Activated naive CD4-positive, alpha-beta T cell treated with anti-CD3 and anti-CD28 coated beads, Interleukin-2, amount 10 ng/mL, durations not matched to agents 7 days and 5 days (primary cell): ENCODE measurements around the gene PNPO.

Experiments used
- CTCF ChIA-PET: fragments of 350-600 bp; sonication (Branson Sonifier 250); formaldehyde crosslinking; loops from one replicate; lab custom pipeline; 2021; ENCODE audit warnings: antibody characterized with exemption; lab: Charles Lee
- DNase-seq: peaks from one replicate; pipeline ENCODE4 v3.0.0-alpha.2; 2020
- H3K27ac Mint-ChIP-seq: one replicate; pipeline ENCODE4 v1.8.0; 2021; ENCODE audit warnings: mild to moderate bottlenecking, moderate library complexity, mixed read lengths
- H3K27me3 Mint-ChIP-seq: one replicate; pipeline ENCODE4 v1.8.0; 2021; ENCODE audit warnings: mild to moderate bottlenecking, mixed read lengths
- H3K36me3 Mint-ChIP-seq: one replicate; pipeline ENCODE4 v1.8.0; 2021; ENCODE audit warnings: mixed read lengths
- H3K4me1 Mint-ChIP-seq: one replicate; pipeline ENCODE4 v1.8.0; 2021; ENCODE audit warnings: mixed read lengths
- H3K4me3 Mint-ChIP-seq: one replicate; pipeline ENCODE4 v1.8.0; 2021; ENCODE audit warnings: mild to moderate bottlenecking, moderate library complexity, mixed read lengths
- H3K9me3 Mint-ChIP-seq: one replicate; pipeline ENCODE4 v1.8.0; 2021; ENCODE audit warnings: mixed read lengths

The PNPO gene

DNA sequence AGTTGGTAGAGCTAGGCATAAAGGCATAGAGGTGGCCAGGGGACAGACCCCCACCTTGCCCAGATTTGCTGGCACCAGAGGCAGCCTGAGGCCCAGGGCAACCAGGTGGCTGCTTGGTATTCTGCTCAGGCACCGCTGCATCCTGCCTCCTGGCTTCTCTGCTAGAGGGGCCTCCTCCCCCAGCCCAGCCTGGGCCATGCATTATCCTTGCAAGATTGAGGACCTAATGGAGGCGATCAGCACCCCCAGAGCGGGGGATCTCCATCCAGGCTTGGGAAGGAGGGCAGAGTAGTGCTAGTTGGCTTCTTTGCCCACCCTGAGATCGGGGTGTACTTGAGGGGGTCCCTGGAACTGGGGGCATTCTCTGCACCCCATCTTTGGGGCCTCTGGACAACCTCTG is 53.4 kb downstream of the PNPO start:
- CTCF ChIA-PET: interaction anchor here (1.4 to 2.1 kb wide), 3 partner anchors 16 to 24 kb away, joined by 3 to 6 read pairs (median 3); partner anchors contain the start of gene CDK5RAP3
- Mint-ChIP-seq H3K36me3 (no peaks in the 10 kb centered on the region), H3K9me3 (no peaks in the 10 kb centered on the region), H3K27ac (no peak overlapping the region), H3K4me3 (no peak overlapping the region), H3K27me3 (peaks cover 48% of the 10 kb centered on the region), H3K4me1 (peaks cover 6% of the 10 kb centered on the region)
- DNase-seq: no peak

DNA sequence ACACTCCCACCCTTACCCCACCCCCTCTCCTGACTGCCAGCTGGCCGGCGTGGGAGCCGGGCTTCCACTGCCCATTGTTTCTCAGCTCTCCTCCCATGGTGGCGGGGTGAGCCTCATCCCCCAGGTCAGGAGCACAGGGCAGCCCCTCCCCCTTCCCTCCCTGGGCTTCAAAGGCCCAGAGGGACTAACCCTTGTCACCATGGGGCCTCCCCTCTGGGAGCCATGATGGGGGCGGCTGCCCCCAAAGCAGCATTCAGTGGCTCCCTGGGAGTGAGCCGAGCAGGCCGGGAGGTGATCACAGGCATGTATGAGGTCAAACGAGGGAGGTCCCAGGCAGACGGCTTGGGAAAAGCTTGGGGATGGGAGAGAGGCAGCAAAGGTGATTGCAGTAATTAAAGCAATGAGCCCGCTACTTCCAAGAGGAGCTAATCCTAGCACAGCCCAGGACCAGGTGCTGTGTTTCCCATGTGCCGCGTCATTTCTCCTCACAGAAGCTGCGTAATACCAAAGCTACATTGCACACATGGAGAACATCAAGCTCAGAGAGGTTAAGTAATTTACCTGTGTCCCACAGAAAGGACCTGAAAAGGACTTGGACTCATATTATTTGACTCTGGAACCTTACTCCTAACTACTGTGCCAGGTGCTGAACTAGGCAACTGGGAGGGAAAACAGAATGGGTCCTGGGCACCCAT is 54.0 kb downstream of the PNPO start:
- H3K4me1 Mint-ChIP-seq: peaks cover 4% of the 10 kb centered on the region
- peaks cover 53% of the 10 kb centered on the region for H3K27me3 Mint-ChIP-seq
- CTCF ChIA-PET: interaction anchor here (1.4 to 2.1 kb wide), 4 partner anchors 17 to 25 kb away, joined by 3 to 6 read pairs (median 3); partner anchors contain the start of gene CDK5RAP3
- no peaks in the 10 kb centered on the region for H3K9me3 Mint-ChIP-seq
- no peak overlapping the region for H3K4me3 Mint-ChIP-seq
- no peaks in the 10 kb centered on the region for H3K36me3 Mint-ChIP-seq
- no peak overlapping the region for H3K27ac Mint-ChIP-seq
- no peak for DNase-seq

DNA sequence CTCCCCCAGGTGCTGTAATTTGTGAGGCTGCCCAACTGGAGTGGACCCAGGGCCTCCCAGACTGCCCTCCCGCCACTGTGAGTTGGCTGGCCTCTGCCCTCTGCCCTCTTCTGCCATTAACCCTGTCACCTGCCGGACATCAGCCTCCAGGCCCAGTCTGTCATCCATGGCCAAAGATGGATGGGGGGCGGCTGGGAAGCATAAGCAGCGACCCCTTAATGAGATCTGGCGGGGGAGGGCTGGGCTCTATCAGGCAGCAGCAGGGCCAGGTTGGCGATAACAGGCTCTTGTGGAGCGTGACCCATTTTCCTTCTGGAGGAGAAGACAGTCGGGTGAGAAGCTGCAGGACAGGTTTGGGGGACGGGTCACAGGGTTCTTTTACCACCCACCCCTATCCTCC is 54.8 kb downstream of the PNPO start:
- peaks cover 4% of the 10 kb centered on the region for H3K4me1 Mint-ChIP-seq
- DNase-seq: no peak
- no peak overlapping the region for H3K27ac Mint-ChIP-seq
- no peak overlapping the region for H3K4me3 Mint-ChIP-seq
- peaks cover 51% of the 10 kb centered on the region for H3K27me3 Mint-ChIP-seq
- CTCF ChIA-PET: interaction anchor here (1.5 kb wide), 1 partner anchor 22 kb away, joined by 3 read pairs; no protein-coding TSS in a partner anchor
- H3K9me3 Mint-ChIP-seq: no peaks in the 10 kb centered on the region
- H3K36me3 Mint-ChIP-seq: no peaks in the 10 kb centered on the region

DNA sequence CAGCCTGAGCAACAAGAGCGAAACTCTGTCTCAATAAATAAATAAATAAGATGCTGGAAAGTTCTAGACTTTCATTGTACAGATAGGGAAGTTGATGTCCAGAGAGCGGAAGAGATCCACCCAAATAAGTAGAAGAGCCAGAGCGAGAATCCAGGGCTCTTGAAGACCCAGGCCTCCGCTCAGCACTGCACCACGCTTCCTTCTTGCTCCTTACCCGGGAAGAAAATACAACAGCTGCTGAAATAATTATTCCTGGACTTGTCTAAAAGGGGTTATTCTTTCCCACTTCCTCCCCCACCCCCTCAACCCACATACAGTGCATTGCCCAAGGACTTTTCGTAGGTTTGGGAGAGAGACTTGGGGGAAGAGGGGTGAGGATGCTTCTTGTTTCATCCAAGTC is 56.2 kb downstream of the PNPO start:
- H3K4me3 Mint-ChIP-seq: no peak overlapping the region
- no peaks in the 10 kb centered on the region for H3K9me3 Mint-ChIP-seq
- H3K27ac Mint-ChIP-seq: no peak overlapping the region
- H3K27me3 Mint-ChIP-seq: peaks cover 60% of the 10 kb centered on the region
- no peak for DNase-seq
- H3K4me1 Mint-ChIP-seq: peaks cover 6% of the 10 kb centered on the region
- no peaks in the 10 kb centered on the region for H3K36me3 Mint-ChIP-seq
- CTCF ChIA-PET: no interaction called here

DNA sequence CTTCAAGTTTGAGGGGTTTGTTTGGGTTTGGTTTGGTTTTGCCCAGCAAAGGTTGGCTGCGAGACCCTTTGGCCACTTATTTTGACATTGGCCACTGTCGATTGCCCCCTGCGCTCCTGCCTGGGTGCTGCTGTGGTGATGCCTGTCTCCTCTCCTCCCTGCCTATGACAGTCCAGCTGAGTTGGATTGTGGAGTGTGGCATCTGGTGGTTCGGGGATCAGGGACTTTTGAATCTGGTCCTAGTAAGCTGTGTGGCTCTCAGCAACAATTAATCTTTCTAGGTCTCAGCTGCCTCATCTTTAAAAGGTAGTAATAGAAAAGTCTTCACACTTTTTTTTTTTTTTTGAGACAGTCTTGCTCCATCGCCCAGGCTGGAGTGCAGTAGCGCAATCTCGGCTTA is 56.7 kb downstream of the PNPO start:
- H3K36me3 Mint-ChIP-seq: no peaks in the 10 kb centered on the region
- CTCF ChIA-PET: no interaction called here
- no peak overlapping the region for H3K4me3 Mint-ChIP-seq
- H3K9me3 Mint-ChIP-seq: no peaks in the 10 kb centered on the region
- H3K27me3 Mint-ChIP-seq: peaks cover 62% of the 10 kb centered on the region
- no peak overlapping the region for H3K27ac Mint-ChIP-seq
- no peak for DNase-seq
- peaks cover 10% of the 10 kb centered on the region for H3K4me1 Mint-ChIP-seq
